NB4 (cell line): ENCODE results near the gene CSTPP1.
"Not testable (repeated sequence)": the region's sequence is repeated elsewhere in the genome, so short reads cannot be mapped to it uniquely, and the experiment has no call there.

Experiments used
- DNase-seq: peaks from one replicate; pipeline ENCODE4 v3.0.0; 2010; ENCODE audit warnings: low read depth
- H3K4me3 ChIP-seq: one replicate; pipeline ENCODE4 v1.5.1; 2011; ENCODE audit warnings: mild to moderate bottlenecking, low read depth, low read length, moderate library complexity
- CTCF ChIP-seq: IDR thresholded peaks from one replicate; pipeline ENCODE4 v1.5.1; 2012; ENCODE audit warnings: low read depth, low read length
- MYC ChIP-seq: IDR thresholded peaks from 2 replicates; pipeline ENCODE4 v1.6.1; 2011; ENCODE audit warnings: low read depth, low read length
- POLR2A ChIP-seq: IDR thresholded peaks from 2 replicates; pipeline ENCODE4 v1.6.1; 2011; ENCODE audit warnings: mild to moderate bottlenecking; ENCODE audit not compliant: insufficient read length; ENCODE audit errors: extremely low read depth
- TF ChIP-seq, protein P1 (sequence below): IDR thresholded peaks from 2 replicates; pipeline ENCODE4 v1.6.1; 2011; ENCODE audit warnings: low read depth, low read length

Gene CSTPP1

DNA sequence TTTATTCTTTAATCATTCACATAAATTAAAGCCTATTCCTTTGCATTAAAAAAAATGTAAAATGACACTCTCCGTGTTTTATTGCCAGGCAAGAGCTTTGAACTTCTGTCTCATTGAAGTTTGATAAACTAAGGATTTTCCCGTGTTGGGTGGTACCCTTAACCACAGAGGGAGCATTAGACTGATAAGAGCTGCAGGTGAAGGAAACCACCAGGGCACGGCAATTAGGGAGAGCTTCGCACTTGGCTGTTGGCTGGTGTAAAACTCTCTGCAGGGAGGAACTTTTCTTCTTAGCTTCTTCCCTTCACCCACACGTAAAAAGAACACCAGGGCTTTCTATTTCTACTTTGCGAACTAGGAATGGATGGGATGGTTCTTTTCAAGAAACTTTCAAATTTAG is 47.0 kb downstream of the CSTPP1 start:
- TF ChIP-seq MYC, result no peak
- no peak for TF ChIP-seq CTCF
- TF ChIP-seq POLR2A, result no peak
- TF ChIP-seq, protein P1, sequence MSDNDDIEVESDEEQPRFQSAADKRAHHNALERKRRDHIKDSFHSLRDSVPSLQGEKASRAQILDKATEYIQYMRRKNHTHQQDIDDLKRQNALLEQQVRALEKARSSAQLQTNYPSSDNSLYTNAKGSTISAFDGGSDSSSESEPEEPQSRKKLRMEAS, result no peak
- DNase-seq, result no peak
- no peak overlapping the region for H3K4me3 ChIP-seq

DNA sequence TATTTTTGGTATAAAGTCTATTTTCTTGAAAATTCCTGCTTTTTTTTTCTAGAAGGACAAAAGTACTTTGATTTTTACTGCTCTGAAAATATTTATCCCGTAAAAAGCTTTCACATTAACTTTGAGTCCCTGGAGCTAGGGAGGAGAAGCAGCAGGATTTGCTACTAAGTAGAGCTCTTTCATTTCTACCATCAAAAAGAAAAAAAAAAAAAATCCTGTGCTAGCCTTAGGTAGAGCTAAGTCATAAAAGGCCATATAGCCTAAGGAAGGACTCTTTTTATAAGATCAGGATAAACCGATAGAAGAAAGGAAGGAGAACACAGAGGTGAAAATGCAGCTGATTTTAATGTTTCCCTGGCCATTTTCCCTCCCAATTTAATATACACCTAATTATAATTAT is 48.0 kb downstream of the CSTPP1 start:
- no peak for TF ChIP-seq POLR2A
- no peak for TF ChIP-seq CTCF
- TF ChIP-seq, protein P1, result no peak
- no peak for TF ChIP-seq MYC
- no peak overlapping the region for H3K4me3 ChIP-seq
- no peak for DNase-seq

GRCh38 chr11:46984987-46985386 is 48.4 kb downstream of the CSTPP1 start:
- H3K4me3 ChIP-seq, result no peak overlapping the region
- DNase-seq, result no peak
- TF ChIP-seq POLR2A, result no peak
- TF ChIP-seq CTCF, result no peak
- no peak for TF ChIP-seq MYC
- TF ChIP-seq, protein P1, result no peak

DNA sequence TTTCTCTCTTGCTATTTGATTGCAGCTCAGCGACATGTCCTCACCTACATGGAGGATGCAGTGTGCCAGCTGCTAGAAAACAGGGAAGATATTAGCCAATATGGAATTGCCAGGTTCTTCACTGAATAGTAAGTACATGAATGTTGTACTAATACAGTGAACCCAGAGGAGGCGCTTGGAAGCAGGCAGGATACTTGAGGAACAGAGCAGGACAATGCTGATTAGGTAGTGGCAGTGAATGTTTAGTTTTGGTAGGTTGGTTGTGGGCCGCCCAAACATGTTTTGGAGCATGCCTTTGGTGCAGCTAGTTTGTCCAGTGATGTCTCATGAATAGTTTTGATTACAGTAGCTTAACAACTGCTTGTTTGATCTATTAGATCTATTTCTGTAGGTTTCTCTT is 50.6 kb downstream of the CSTPP1 start:
- no peak overlapping the region for H3K4me3 ChIP-seq
- DNase-seq, result no peak
- TF ChIP-seq MYC (no peak), POLR2A (no peak), CTCF (no peak)
- TF ChIP-seq, protein P1, result no peak

DNA sequence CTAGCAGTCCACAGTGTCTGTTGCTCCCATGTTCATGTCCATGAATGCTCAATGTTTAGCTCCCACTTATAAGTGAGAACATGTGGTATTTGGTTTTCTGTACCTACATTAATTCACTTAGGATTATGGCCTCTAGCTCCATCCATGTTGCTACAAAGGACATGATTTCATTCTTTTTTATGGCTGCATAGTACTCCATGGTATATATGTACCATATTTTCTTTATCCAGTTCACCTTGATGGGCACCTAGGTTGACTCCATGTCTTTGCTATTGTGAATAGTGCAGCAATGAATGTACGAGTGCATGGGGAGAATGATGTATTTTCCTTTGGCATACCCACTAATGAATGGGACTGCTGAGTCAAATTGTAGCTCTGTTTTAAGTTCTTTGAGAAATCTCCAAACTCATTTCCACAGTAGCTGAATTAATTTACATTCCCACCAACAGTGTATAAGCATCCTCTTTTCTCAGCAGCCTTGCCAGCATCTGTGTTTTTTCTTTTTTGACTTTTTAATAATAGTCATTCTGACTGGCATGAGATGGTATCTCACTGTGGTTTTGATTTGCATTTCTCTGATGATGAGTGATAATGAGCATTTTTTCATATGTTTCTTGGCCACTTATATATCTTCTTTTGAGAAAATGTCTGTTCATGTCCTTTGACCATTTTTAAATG is 53.4 kb downstream of the CSTPP1 start:
- H3K4me3 ChIP-seq, DNase-seq: not testable (repeated sequence)

DNA sequence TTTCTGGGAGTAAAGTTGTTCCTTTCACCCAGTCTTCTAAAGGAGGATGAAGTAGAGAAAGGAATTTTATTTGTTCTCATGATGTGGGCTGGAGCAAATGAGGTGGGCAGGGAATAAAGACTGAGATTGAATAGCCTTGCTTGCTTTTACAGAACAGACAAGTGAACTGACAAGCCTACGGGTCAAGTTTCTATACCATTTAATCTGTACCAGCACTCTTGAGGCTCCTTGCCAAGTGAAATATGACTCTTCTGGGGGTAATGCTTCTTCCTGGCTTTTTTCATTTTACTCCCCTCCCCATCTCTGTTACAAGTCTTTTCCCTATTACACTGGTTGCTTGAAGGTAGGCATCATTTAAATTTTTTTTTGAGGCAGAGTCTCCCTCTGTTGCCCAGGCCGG is 54.8 kb downstream of the CSTPP1 start:
- TF ChIP-seq CTCF (no peak), MYC (no peak), POLR2A (no peak)
- TF ChIP-seq, protein P1, result no peak
- DNase-seq, result no peak
- H3K4me3 ChIP-seq, result no peak overlapping the region

DNA sequence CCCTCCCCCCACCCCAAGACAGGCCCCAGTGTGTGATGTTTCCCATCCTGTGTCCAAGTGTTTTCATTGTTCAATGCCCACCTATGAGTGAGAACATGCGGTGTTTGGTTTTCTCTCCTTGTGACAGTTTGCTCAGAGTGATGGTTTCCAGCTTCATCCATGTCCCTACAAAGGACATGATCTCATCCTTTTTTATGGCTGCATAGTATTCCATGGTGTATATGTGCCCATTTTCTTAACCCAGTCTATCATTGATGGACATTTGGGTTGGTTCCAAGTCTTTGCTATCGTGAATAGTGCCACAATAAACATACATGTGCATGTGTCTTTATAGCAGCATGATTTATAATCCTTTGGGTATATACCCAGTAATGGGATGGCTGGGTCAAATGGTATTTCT is 55.8 kb downstream of the CSTPP1 start:
- DNase-seq, result not testable (repeated sequence)

GRCh38 chr11:46997796-46998195 is 61.2 kb downstream of the CSTPP1 start:
- not testable (repeated sequence) for DNase-seq, H3K4me3 ChIP-seq

More for the DNA sequence above, 55.8 kb downstream of the CSTPP1 start:
- not testable (repeated sequence) for H3K4me3 ChIP-seq
